ENCODE results near the gene BCL2. TPM values are rescaled to one million over a fixed set of nuclear protein-coding genes. Genes with fewer than 3 reads are reported as not detected.
A peak's percentile ranks its signal among the peaks of the same experiment; 100 is the strongest.

Gene BCL2
- total and polyA plus RNA-seq, 9 of the 15 experiments (the other 6 are each of a cell fraction or from before 2014, with no cell fraction given), result 0.10 to 1.1 (median 0.65) TPM

DNA sequence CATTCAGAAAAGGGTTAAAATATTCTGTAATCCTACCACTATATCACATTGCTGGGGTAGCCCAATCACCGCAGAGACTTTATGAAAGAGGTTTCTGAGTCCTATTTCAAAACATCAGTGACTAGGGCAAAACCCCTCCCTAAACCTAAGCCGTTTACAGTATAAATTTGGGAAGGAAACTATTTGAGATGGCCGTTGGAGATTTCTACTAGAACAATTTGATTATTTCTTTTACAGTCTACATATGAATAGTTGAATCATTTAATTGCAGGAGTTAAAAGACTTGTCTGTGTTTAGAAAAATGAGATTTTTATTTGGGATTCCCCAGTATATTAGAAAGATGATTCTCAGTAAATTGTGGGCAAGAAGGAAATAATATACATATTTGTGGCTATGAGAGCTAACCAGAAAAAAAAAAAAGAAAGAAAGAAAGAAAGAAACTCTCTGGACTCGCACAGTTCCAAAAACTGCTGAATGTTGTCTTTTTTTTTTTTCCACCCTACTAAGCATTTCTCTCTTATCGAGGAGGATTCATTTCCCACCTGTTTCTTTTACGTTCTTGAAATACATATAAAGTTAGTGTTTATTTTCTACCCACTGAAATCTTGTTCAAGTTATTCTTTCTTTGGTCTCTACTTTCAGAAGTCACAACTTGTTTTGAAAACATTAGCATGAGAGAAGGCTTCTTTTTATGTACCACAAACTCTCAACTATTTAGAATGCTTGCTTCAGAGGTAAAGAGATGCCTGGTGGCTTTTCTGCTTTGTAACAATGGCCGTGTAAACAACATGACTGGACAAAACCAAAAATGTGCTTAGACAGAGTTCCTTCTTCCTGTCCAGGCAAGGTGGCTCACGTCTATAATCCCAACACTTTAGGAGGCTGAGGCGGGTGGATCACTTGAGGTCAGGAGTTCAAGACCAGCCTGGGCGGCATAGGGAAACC lies 65.9 kb downstream of the BCL2 start:
- ChIA-PET POLR2A (no interaction called here), CTCF (ENCODE audit: low intra/inter-chr PET ratio) (no interaction called here)
- no peak for DNase-seq (ENCODE audit: extremely low read depth in 1 of 4, low spot score in 3 of 4)
- Histone ChIP-seq H3K36me3 (ENCODE audit: control insufficient read depth, insufficient read depth, low read length) (no peaks in the 10 kb centered on the region), H3K27me3 (ENCODE audit: control insufficient read depth in 2 of 2, insufficient read depth in 2 of 2, low read length in 2 of 2) (peaks cover 0 to 3% of the 10 kb centered on the region in 2 experiments; a peak in 3 of 5 replicates), H3K4me3 (no peak overlapping the region), H3K9ac (ENCODE audit: insufficient read depth in 1 of 2, low read depth in 2 of 2, low read length in 2 of 2) (no peak overlapping the region), H3K79me2 (ENCODE audit: control insufficient read depth, insufficient read depth, low read length) (no peaks in the 10 kb centered on the region), H4K20me1 (replicated peaks; ENCODE audit: control insufficient read depth, insufficient read depth, low read length) (no peaks in the 10 kb centered on the region), H3K9me3 (replicated peaks; ENCODE audit: control insufficient read depth, insufficient read depth, low read depth, low read length) (no peaks in the 10 kb centered on the region), H3K27ac (ENCODE audit: extremely low read depth, low read depth, low read length) (no peak overlapping the region), H3K9me1 (ENCODE audit: control insufficient read depth, insufficient read depth, low read length) (no peaks in the 10 kb centered on the region), H3K4me1 (replicated peaks in 1 of 2; ENCODE audit: control insufficient read depth in 2 of 2, insufficient read depth in 2 of 2, low read length in 2 of 2) (no peaks in the 10 kb centered on the region), H3K4me2 (ENCODE audit: insufficient read depth, low read length) (no peak overlapping the region), H2AFZ (ENCODE audit: low read depth, low read length) (no peak overlapping the region)
- in situ Hi-C loops (cut with MboI) (no loop called here), intact Hi-C loops (cut with micrococcal nuclease) (no loop called here)
- ATAC-seq, result no peak
- WGBS (ENCODE audit: insufficient coverage, low coverage, missing lambda C conversion rate), result 5% methylated on average over 6 of the region's 10 CpGs
- TF ChIP-seq NFE2 (IDR thresholded peaks at IDR 0.05; ENCODE audit: low read depth) (peak; percentile 21; the same call in 1 of the 2 replicates), ARID1B (IDR thresholded peaks at IDR 0.05) (no peak), C11orf30 (IDR thresholded peaks at IDR 0.05; ENCODE audit: low read depth) (peak; percentile 35; the same call in 1 of the 2 replicates), MAFG (tag; conservative IDR thresholded peaks at IDR 0.05) (0 out of 2 replicates have a peak, but pooled peaks have one; percentile 16), FOXP1 (CRISPR knock-in tag; IDR thresholded peaks at IDR 0.05) (no peak), ZNF316 (IDR thresholded peaks at IDR 0.05) (peak; percentile 57; the same call in 1 of the 2 replicates)
- TF ChIP-seq, protein P1, sequence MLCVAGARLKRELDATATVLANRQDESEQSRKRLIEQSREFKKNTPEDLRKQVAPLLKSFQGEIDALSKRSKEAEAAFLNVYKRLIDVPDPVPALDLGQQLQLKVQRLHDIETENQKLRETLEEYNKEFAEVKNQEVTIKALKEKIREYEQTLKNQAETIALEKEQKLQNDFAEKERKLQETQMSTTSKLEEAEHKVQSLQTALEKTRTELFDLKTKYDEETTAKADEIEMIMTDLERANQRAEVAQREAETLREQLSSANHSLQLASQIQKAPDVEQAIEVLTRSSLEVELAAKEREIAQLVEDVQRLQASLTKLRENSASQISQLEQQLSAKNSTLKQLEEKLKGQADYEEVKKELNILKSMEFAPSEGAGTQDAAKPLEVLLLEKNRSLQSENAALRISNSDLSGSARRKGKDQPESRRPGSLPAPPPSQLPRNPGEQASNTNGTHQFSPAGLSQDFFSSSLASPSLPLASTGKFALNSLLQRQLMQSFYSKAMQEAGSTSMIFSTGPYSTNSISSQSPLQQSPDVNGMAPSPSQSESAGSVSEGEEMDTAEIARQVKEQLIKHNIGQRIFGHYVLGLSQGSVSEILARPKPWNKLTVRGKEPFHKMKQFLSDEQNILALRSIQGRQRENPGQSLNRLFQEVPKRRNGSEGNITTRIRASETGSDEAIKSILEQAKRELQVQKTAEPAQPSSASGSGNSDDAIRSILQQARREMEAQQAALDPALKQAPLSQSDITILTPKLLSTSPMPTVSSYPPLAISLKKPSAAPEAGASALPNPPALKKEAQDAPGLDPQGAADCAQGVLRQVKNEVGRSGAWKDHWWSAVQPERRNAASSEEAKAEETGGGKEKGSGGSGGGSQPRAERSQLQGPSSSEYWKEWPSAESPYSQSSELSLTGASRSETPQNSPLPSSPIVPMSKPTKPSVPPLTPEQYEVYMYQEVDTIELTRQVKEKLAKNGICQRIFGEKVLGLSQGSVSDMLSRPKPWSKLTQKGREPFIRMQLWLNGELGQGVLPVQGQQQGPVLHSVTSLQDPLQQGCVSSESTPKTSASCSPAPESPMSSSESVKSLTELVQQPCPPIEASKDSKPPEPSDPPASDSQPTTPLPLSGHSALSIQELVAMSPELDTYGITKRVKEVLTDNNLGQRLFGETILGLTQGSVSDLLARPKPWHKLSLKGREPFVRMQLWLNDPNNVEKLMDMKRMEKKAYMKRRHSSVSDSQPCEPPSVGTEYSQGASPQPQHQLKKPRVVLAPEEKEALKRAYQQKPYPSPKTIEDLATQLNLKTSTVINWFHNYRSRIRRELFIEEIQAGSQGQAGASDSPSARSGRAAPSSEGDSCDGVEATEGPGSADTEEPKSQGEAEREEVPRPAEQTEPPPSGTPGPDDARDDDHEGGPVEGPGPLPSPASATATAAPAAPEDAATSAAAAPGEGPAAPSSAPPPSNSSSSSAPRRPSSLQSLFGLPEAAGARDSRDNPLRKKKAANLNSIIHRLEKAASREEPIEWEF (CRISPR knock-in tag; IDR thresholded peaks at IDR 0.05), result no peak
- no TSS peak for BruUV-seq (replicated peaks)
- FAIRE-seq, result no peak

Measured in K562 (cell line).